Measurements from ENCODE around the gene MSLN.

Gene MSLN

GRCh38 chr16:726438-727290, 33.9 kb upstream of the MSLN start, which contains the start of the genes CCDC78 and HAGHL:
TSS of gene CCDC78 (minus strand) at chr16:726443. CDS start at chr16:726367, 76 bp downstream.
TSS of gene HAGHL (plus strand) at chr16:727106. CDS start at chr16:727510, 404 bp downstream.
- no peak for TF ChIP-seq POLR2AphosphoS5 (IDR thresholded peaks at IDR 0.05; ENCODE audit: borderline replicate concordance, low read depth, low read length)
- no peak for TF ChIP-seq EZH2 (IDR thresholded peaks at IDR 0.05)
- no peak for TF ChIP-seq FOXP2 (optimal IDR thresholded peaks at IDR 0.05; ENCODE audit: control extremely low read depth, extremely low read length, insufficient read depth)
- DNase-seq (ENCODE audit: low read depth, low spot score), result no peak
- H3K36me3 ChIP-seq (ENCODE audit: insufficient read depth, low read length), result no peaks in the 10 kb centered on the region
- no peak within 1 kb of the TSS for H3K9ac ChIP-seq (ENCODE audit: insufficient read length)
- peak within 1 kb of the TSS; percentile 75 for H3K4me3 ChIP-seq
- H3K9me3 ChIP-seq (ENCODE audit: low read depth, low read length), result no peaks in the 10 kb centered on the region
- no peak within 1 kb of the TSS for H3K27ac ChIP-seq

- Histone ChIP-seq H3K36me3 (ENCODE audit: insufficient read depth, low read length) (no peaks in the 10 kb centered on the region), H3K27ac (no peak overlapping the region), H3K4me3 (peak overlapping the region; percentile 75), H3K9me3 (ENCODE audit: low read depth, low read length) (no peaks in the 10 kb centered on the region), H3K9ac (ENCODE audit: insufficient read length) (no peak overlapping the region)
- DNase-seq (ENCODE audit: low read depth, low spot score), result no peak
- TF ChIP-seq FOXP2 (optimal IDR thresholded peaks at IDR 0.05; ENCODE audit: control extremely low read depth, extremely low read length, insufficient read depth), result no peak
- TF ChIP-seq POLR2AphosphoS5 (IDR thresholded peaks at IDR 0.05; ENCODE audit: borderline replicate concordance, low read depth, low read length), result no peak
- TF ChIP-seq EZH2 (IDR thresholded peaks at IDR 0.05), result no peak
These were observed 33.1 kb upstream of the MSLN start for GRCh38 chr16:727291-727977.

GRCh38 chr16:728131-728889, 32.2 kb upstream of the MSLN start:
- Histone ChIP-seq H3K36me3 (ENCODE audit: insufficient read depth, low read length) (no peaks in the 10 kb centered on the region), H3K27ac (no peak overlapping the region), H3K9ac (ENCODE audit: insufficient read length) (no peak overlapping the region), H3K4me3 (peak overlapping the region; percentile 71), H3K9me3 (ENCODE audit: low read depth, low read length) (no peaks in the 10 kb centered on the region)
- TF ChIP-seq FOXP2 (optimal IDR thresholded peaks at IDR 0.05; ENCODE audit: control extremely low read depth, extremely low read length, insufficient read depth) (no peak), POLR2AphosphoS5 (IDR thresholded peaks at IDR 0.05; ENCODE audit: borderline replicate concordance, low read depth, low read length) (no peak; the same call in 1 of the 2 replicates), EZH2 (IDR thresholded peaks at IDR 0.05) (no peak)
- DNase-seq (ENCODE audit: low read depth, low spot score), result no peak

DNA sequence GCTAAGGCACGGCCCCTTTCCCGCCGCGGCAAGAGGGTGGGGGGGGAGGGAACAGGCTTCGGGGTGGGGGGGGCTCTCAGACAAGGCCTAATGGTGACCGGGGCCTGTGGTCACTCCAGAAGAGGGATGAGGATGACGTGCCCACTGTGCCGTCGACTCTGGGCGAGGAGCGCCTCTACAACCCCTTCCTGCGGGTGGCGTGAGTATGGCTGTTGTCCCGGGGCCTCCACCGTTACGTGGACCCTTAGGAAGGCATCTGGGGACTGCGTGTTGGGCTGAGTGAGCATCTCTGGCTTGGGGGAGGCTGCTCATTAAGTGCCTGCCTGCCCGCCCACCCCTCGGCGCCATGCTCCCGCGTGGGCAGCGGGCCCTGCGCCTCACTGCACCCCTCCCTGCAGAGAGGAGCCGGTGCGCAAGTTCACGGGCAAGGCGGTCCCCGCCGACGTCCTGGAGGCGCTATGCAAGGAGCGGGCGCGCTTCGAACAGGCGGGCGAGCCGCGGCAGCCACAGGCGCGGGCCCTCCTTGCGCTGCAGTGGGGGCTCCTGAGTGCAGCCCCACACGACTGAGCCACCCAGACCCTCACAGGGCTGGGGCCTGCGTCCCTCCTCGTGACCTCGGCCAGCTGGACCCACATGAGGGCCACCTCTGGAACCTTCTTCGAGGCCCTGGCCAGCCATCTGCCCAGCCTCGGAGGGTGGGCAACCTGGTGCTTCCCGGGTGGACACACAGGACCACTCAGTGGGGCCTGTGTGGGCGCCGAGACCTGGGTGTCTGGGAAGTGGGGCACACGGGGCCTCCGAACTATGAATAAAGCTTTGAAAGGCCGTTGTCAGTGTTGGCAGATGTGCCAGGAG, 31.4 kb upstream of the MSLN start:
- no peak for DNase-seq (ENCODE audit: low read depth, low spot score)
- TF ChIP-seq EZH2 (IDR thresholded peaks at IDR 0.05) (no peak), FOXP2 (optimal IDR thresholded peaks at IDR 0.05; ENCODE audit: control extremely low read depth, extremely low read length, insufficient read depth) (no peak), POLR2AphosphoS5 (IDR thresholded peaks at IDR 0.05; ENCODE audit: borderline replicate concordance, low read depth, low read length) (no peak; the same call in 1 of the 2 replicates)
- Histone ChIP-seq H3K36me3 (ENCODE audit: insufficient read depth, low read length) (no peaks in the 10 kb centered on the region; the same call in 1 of the 2 replicates), H3K9ac (ENCODE audit: insufficient read length) (no peak overlapping the region), H3K9me3 (ENCODE audit: low read depth, low read length) (no peaks in the 10 kb centered on the region), H3K27ac (no peak overlapping the region), H3K4me3 (no peak overlapping the region; the same call in 1 of the 2 replicates)

GRCh38 chr16:729768-730665, 30.5 kb upstream of the MSLN start:
- Histone ChIP-seq H3K4me3 (no peak overlapping the region), H3K36me3 (ENCODE audit: insufficient read depth, low read length) (no peaks in the 10 kb centered on the region; the same call in 1 of the 2 replicates), H3K9me3 (ENCODE audit: low read depth, low read length) (no peaks in the 10 kb centered on the region), H3K9ac (ENCODE audit: insufficient read length) (no peak overlapping the region), H3K27ac (no peak overlapping the region)
- TF ChIP-seq FOXP2 (optimal IDR thresholded peaks at IDR 0.05; ENCODE audit: control extremely low read depth, extremely low read length, insufficient read depth) (no peak), POLR2AphosphoS5 (IDR thresholded peaks at IDR 0.05; ENCODE audit: borderline replicate concordance, low read depth, low read length) (no peak; the same call in 1 of the 2 replicates), EZH2 (IDR thresholded peaks at IDR 0.05) (no peak)
- no peak for DNase-seq (ENCODE audit: low read depth, low spot score)

DNA sequence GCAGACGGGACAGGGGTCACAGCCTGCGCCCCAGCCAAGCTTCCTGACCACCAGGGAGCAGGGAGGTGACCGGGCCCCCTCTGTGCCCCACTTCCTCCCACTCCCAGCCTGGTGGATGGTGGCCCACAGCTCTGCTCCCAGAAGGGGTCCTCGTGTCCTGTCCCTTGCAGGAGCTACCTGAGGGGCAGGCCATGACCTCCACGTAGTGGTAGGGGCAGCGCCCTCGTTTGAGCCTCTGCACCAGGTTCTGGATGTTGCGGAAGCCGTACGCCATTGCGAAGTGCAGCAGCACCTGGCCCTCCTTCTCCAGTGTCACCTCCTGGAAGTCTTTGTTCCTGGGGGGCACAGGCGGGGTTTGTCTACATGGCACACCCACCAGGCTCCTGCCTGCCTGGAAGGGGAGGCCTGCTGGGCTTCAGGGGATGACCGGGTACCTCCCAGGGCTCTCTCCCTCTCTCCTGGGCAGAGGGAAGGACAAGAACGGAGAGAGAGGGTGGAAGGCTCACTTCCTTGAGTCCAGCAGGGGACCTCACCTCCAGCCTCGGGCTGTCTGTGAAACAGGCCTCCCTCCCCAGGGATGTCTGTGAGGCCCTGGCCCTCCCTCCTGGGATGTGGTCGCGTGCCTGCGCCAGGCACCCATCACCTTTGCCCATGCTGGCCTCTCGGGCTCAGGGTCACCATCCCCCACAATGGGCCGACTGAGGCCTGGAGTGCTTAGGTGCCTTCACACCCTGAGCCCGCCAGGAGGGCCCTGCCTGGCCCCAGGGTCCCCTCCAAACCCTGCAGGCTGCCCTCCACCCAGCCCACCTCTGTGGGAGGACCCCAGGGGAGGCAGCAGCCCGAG, 29.6 kb upstream of the MSLN start:
- Histone ChIP-seq H3K36me3 (ENCODE audit: insufficient read depth, low read length) (no peaks in the 10 kb centered on the region; the same call in 1 of the 2 replicates), H3K4me3 (no peak overlapping the region), H3K9ac (ENCODE audit: insufficient read length) (no peak overlapping the region), H3K9me3 (ENCODE audit: low read depth, low read length) (no peaks in the 10 kb centered on the region), H3K27ac (no peak overlapping the region)
- DNase-seq (ENCODE audit: low read depth, low spot score), result no peak
- TF ChIP-seq POLR2AphosphoS5 (IDR thresholded peaks at IDR 0.05; ENCODE audit: borderline replicate concordance, low read depth, low read length), result no peak
- no peak for TF ChIP-seq FOXP2 (optimal IDR thresholded peaks at IDR 0.05; ENCODE audit: control extremely low read depth, extremely low read length, insufficient read depth)
- no peak for TF ChIP-seq EZH2 (IDR thresholded peaks at IDR 0.05)
